HepG2 (cell line): ENCODE measurements around the gene GREM2. TPM values are rescaled to one million over a fixed set of nuclear protein-coding genes. Genes with fewer than 3 reads are reported as not detected.

ENCODE experiments used
- ATAC-seq: fragments of 200-7000 bp; cut with Tn5 transposase; 3 replicates; pipeline ENCODE4 v1.9.1; 2020; ENCODE audit warnings: mild to moderate bottlenecking, moderate library complexity
- BruUV-seq: library from RNA; stranded (reverse); fragments of 400-500 nt; replicated peaks from 2 replicates; lab custom pipeline; 2021; lab: Mats Ljungman, UMichigan
- CTCF ChIA-PET: fragments of 300-600 bp; formaldehyde crosslinking; extraction: SDS; loops from one replicate; lab custom pipeline; 2021; ENCODE audit warnings: low total read pairs, inconsistent platforms, low intra/inter-chr PET ratio; lab: Yijun Ruan, JAX
- POLR2A ChIA-PET: fragments of 350-600 bp; sonication (Branson Sonifier 250); formaldehyde crosslinking; loops from one replicate; lab custom pipeline; 2020; ENCODE audit warnings: antibody characterized with exemption, inconsistent platforms; lab: Yijun Ruan, JAX
- DNase-seq: peaks from one replicate; pipeline ENCODE4 v3.0.0-alpha.2; 2015; ENCODE audit warnings: low spot score
- FAIRE-seq: peaks from 3 replicates; lab custom pipeline; 2011; peaks lifted over from hg19 to GRCh38; lab: Jason Lieb, UNC
- H2AFZ ChIP-seq: one replicate; pipeline ENCODE4 v1.6.1; 2011; ENCODE audit warnings: low read length, inconsistent platforms
- H3K27ac ChIP-seq: fragments of 300-600 bp; 3 replicates; pipeline ENCODE4 v1.8.0; 2011; ENCODE audit warnings: mixed run types, mild to moderate bottlenecking, mixed read lengths, low read length, inconsistent platforms; ENCODE audit not compliant: insufficient read depth; ENCODE audit errors: extremely low read length
- H3K27me3 ChIP-seq, 2 experiments: fragments of 200-600 bp in 1 of 2; 2 replicates in 1 of 2; 3 replicates in 1 of 2; pipeline versions ENCODE4 v1.6.0 to v1.8.0; 2011; ENCODE audit warnings: low read length in 2 of 2, mild to moderate bottlenecking in 2 of 2, moderate library complexity in 2 of 2, inconsistent platforms in 1 of 2; ENCODE audit not compliant: insufficient read depth in 2 of 2, control insufficient read depth in 1 of 2
- H3K36me3 ChIP-seq, 2 experiments: fragments of 200-600 bp in 1 of 2; replicated peaks in 1 of 2; 2 replicates in 1 of 2; 3 replicates in 1 of 2; pipeline versions ENCODE4 v1.5.1 to v1.8.0; 2011; ENCODE audit warnings: low read length in 2 of 2, inconsistent platforms in 1 of 2; ENCODE audit not compliant: insufficient read depth in 2 of 2, control insufficient read depth in 1 of 2
- H3K4me1 ChIP-seq: 2 replicates; pipeline ENCODE4 v1.5.1; 2012; ENCODE audit warnings: low read length, inconsistent platforms; ENCODE audit not compliant: insufficient read depth
- H3K4me2 ChIP-seq: 2 replicates; pipeline ENCODE4 v1.6.0; 2011; ENCODE audit warnings: low read depth, low read length, inconsistent platforms
- H3K4me3 ChIP-seq, 3 experiments: fragments of 200-600 bp in 1 of 3; sonication (generic), shearing (Covaris generic) in 1 of 3; replicated peaks in 1 of 3; 2 replicates each; pipeline ENCODE4 v1.5.1; 2011 to 2016; ENCODE audit warnings: low read length in 3 of 3, inconsistent platforms in 2 of 3, low read depth in 2 of 3, mild to moderate bottlenecking in 2 of 3, control low read depth in 1 of 3, mixed read lengths in 1 of 3; ENCODE audit not compliant: insufficient read depth in 1 of 3
- H3K79me2 ChIP-seq: one replicate; pipeline ENCODE4 v1.6.1; 2011; ENCODE audit warnings: low read length, inconsistent platforms; ENCODE audit not compliant: insufficient read depth
- H3K9ac ChIP-seq: 2 replicates; pipeline ENCODE4 v1.6.0; 2011; ENCODE audit warnings: mild to moderate bottlenecking, low read depth, low read length, inconsistent platforms; ENCODE audit not compliant: insufficient read depth
- H3K9me3 ChIP-seq: 2 replicates; pipeline ENCODE4 v1.5.1; 2012; ENCODE audit warnings: mild to moderate bottlenecking, low read length
- H4K20me1 ChIP-seq: 2 replicates; pipeline ENCODE4 v1.6.0; 2011; ENCODE audit warnings: inconsistent platforms, mild to moderate bottlenecking, low read length, moderate library complexity; ENCODE audit not compliant: insufficient read depth
- CENPT ChIP-seq: sonication (generic); formaldehyde crosslinking; IDR thresholded peaks from 2 replicates; pipeline ENCODE4 v1.8.0; 2022; ENCODE audit warnings: low read depth, mild to moderate bottlenecking, moderate library complexity, missing genetic modification reagents
- FOXM1 ChIP-seq: sonication (generic); formaldehyde crosslinking; IDR thresholded peaks from 2 replicates; pipeline ENCODE4 v1.5.0; 2020; ENCODE audit warnings: missing genetic modification reagents
- HMG20A ChIP-seq: IDR thresholded peaks from 2 replicates; pipeline ENCODE4 v1.6.1; 2016; ENCODE audit warnings: borderline replicate concordance
- KMT2B ChIP-seq: IDR thresholded peaks from 2 replicates; pipeline ENCODE4 v1.6.1; 2016; ENCODE audit warnings: missing genetic modification reagents, missing compliant biosample characterization
- PRDM15 ChIP-seq: sonication (generic); formaldehyde crosslinking; IDR thresholded peaks from 2 replicates; pipeline ENCODE4 v1.4.0; 2020; ENCODE audit warnings: missing genetic modification reagents
- RNF219 ChIP-seq: sonication (generic); formaldehyde crosslinking; IDR thresholded peaks from 2 replicates; pipeline ENCODE4 v1.5.0; 2020; ENCODE audit warnings: mild to moderate bottlenecking, missing genetic modification reagents
- TFAP4 ChIP-seq: sonication (generic); IDR thresholded peaks from 2 replicates; pipeline ENCODE4 v1.6.1; 2016; ENCODE audit warnings: low read depth, borderline replicate concordance
- ZFP82 ChIP-seq: sonication (generic); formaldehyde crosslinking; IDR thresholded peaks from 2 replicates; pipeline ENCODE4 v1.5.1; 2020; ENCODE audit warnings: mild to moderate bottlenecking, missing genetic modification reagents, borderline replicate concordance
- ZNF143 ChIP-seq: sonication (generic); formaldehyde crosslinking; IDR thresholded peaks from 2 replicates; pipeline ENCODE4 v1.4.0; 2020; ENCODE audit warnings: missing genetic modification reagents
- ZNF597 ChIP-seq: sonication (generic); formaldehyde crosslinking; IDR thresholded peaks from 2 replicates; pipeline ENCODE4 v1.5.0; 2020; ENCODE audit warnings: missing genetic modification reagents
- ZNF775 ChIP-seq: sonication (generic); formaldehyde crosslinking; IDR thresholded peaks from 2 replicates; pipeline ENCODE4 v1.4.0; 2020; ENCODE audit warnings: missing genetic modification reagents, mild to moderate bottlenecking, moderate library complexity, borderline replicate concordance
- WGBS: methylation state at CpG from one replicate; pipeline ENCODE4 v1.1.6; 2017; ENCODE audit warnings: low lambda C conversion rate; 5-methylcytosine and 5-hydroxymethylcytosine counted together
- in situ Hi-C: cut with HindIII; loops from 2 replicates; pipeline ENCODE4 v1.10.0; 2017; ENCODE audit warnings: low pct_unique_long_range_greater_than_20kb; ENCODE audit not compliant: extremely low pct_ligation_motif_present
- intact Hi-C: fragments of 100-400 bp; cut with micrococcal nuclease; formaldehyde crosslinking; loops from one replicate; pipeline ENCODE4 v1.10.0; 2022; ENCODE audit not compliant: unreplicated experiment
- polyA plus RNA-seq, 8 experiments: library from polyadenylated mRNA; depleted of rRNA in 3 of 8; stranded (reverse) in 7 of 8; unstranded in 1 of 8; fragments of >200 nt; fragmentation: Illumina TruSeq in 4 of 8; extraction: Trizol in 4 of 8; gene quantifications; 2 replicates each; pipeline versions ENCODE4 v1.2.1 to v1.2.3, GENCODE V29; 2011 to 2016; ENCODE audit warnings: low read depth in 4 of 8, missing spikeins in 1 of 8, mixed read lengths in 1 of 8; ENCODE audit not compliant: insufficient read depth in 1 of 8
- total RNA-seq, 5 experiments: library from RNA; depleted of rRNA; stranded (reverse); fragments of >200 nt; fragmentation: Illumina TruSeq; extraction: Trizol; gene quantifications; 2 replicates each; pipeline ENCODE4 v1.2.3, GENCODE V29; 2016; ENCODE audit warnings: low read depth in 1 of 5

The GREM2 gene
- total and polyA plus RNA-seq, 2 of the 13 experiments (the other 11 are each of a cell fraction or from before 2014, with no cell fraction given): 0.07 TPM; not detected in 1

- no peak for TF ChIP-seq PRDM15 (CRISPR knock-in tag)
- TF ChIP-seq ZNF597 (CRISPR knock-in tag): no peak
- no peak for TF ChIP-seq KMT2B
- TF ChIP-seq TFAP4: no peak
Observed at GRCh38 chr1:240533154-240533780, 78.7 kb downstream of the GREM2 start (continued).

- Histone ChIP-seq H3K36me3 (no peaks in the 10 kb centered on the region), H3K9ac (no peak overlapping the region), H3K27me3 (no peaks in the 10 kb centered on the region), H3K79me2 (no peaks in the 10 kb centered on the region), H3K4me1 (no peaks in the 10 kb centered on the region), H2AFZ (no peak overlapping the region), H4K20me1 (no peaks in the 10 kb centered on the region), H3K4me3 (no peak overlapping the region), H3K27ac (no peak overlapping the region), H3K9me3 (no peaks in the 10 kb centered on the region), H3K4me2 (no peak overlapping the region)
- POLR2A ChIA-PET: no interaction called here
- no peak for FAIRE-seq
- WGBS: 33% methylated on average over 8 of the region's 9 CpGs
- no peak for DNase-seq
- no TSS peak for BruUV-seq
- CTCF ChIA-PET: no interaction called here
- in situ Hi-C loops: no loop called here
- no peak for ATAC-seq
- intact Hi-C loops: no loop called here
- no peak for TF ChIP-seq TFAP4
- no peak for TF ChIP-seq ZNF143 (CRISPR knock-in tag)
- no peak for TF ChIP-seq RNF219 (CRISPR knock-in tag)
- TF ChIP-seq ZFP82: no peak
- no peak for TF ChIP-seq HMG20A (CRISPR knock-in tag)
- TF ChIP-seq CENPT: no peak
- TF ChIP-seq FOXM1: no peak
- no peak for TF ChIP-seq ZNF775 (CRISPR knock-in tag)
Observed at GRCh38 chr1:240528591-240528990, 83.4 kb downstream of the GREM2 start.
